ENCODE data around the gene WDFY2.

- TF ChIP-seq EZH2 (IDR thresholded peaks at IDR 0.05; ENCODE audit: borderline replicate concordance, low read length) (no peak), CTCF (conservative IDR thresholded peaks at IDR 0.05 in 1 of 2, IDR thresholded peaks at IDR 0.05 in 1 of 2; ENCODE audit: extremely low read depth in 1 of 2, insufficient read depth in 1 of 2, low read depth in 1 of 2, low read length in 2 of 2) (no peak)
These were observed 20.0 kb upstream of the WDFY2 start for GRCh38 chr13:51564252-51564651.

Data from mammary epithelial cell (primary cell).